BE2C (cell line): Measurements from ENCODE around the gene TNF.

ENCODE experiments used
- DNase-seq: peaks from one replicate; pipeline ENCODE4 v3.0.0-alpha.2; 2020
- H3K27me3 ChIP-seq: fragments of 250-450 bp; sonication (Bioruptor Pico); 2 replicates; pipeline ENCODE4 v1.5.1; 2020; ENCODE audit warnings: mild to moderate bottlenecking
- H3K36me3 ChIP-seq: fragments of 250-450 bp; sonication (Bioruptor Pico); 2 replicates; pipeline ENCODE4 v1.5.1; 2020; ENCODE audit warnings: mild to moderate bottlenecking
- H3K4me1 ChIP-seq: fragments of 250-450 bp; sonication (Bioruptor Pico); 2 replicates; pipeline ENCODE4 v1.5.1; 2020
- H3K4me3 ChIP-seq: 2 replicates; pipeline ENCODE4 v1.5.1; 2011; ENCODE audit warnings: low read depth, low read length
- H3K9me3 ChIP-seq: fragments of 250-450 bp; sonication (Bioruptor Pico); 2 replicates; pipeline ENCODE4 v1.5.1; 2020
- TF ChIP-seq, protein P1 (sequence below): IDR thresholded peaks from 2 replicates; pipeline ENCODE4 v1.5.1; 2012; ENCODE audit warnings: mild to moderate bottlenecking, low read depth, low read length

Gene TNF

DNA sequence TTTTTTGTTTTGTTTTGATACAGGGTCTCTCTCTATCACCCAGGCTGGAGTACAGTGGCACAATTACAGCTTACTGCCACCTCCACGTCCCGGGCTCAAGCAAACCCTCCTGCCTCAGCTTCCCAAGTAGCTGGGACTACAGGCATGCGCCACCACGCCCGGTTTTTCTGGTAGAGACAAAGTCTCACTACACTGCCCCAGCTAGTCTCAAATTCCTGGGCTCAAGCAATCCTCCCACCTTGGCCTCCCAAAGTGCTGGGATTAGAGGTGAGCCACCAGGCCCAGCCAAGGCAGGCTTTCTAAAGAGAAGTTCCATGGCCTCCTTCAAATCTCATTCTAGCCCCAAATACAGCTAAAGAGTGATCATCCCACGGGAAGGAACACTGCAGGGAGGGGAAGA, 41.4 kb upstream of the TNF start:
- no peaks in the 10 kb centered on the region for H3K27me3 ChIP-seq
- no peak overlapping the region for H3K4me3 ChIP-seq
- no peaks in the 10 kb centered on the region for H3K4me1 ChIP-seq
- H3K9me3 ChIP-seq = no peaks in the 10 kb centered on the region
- DNase-seq = no peak
- peaks cover 92% of the 10 kb centered on the region for H3K36me3 ChIP-seq
- TF ChIP-seq, protein P1, sequence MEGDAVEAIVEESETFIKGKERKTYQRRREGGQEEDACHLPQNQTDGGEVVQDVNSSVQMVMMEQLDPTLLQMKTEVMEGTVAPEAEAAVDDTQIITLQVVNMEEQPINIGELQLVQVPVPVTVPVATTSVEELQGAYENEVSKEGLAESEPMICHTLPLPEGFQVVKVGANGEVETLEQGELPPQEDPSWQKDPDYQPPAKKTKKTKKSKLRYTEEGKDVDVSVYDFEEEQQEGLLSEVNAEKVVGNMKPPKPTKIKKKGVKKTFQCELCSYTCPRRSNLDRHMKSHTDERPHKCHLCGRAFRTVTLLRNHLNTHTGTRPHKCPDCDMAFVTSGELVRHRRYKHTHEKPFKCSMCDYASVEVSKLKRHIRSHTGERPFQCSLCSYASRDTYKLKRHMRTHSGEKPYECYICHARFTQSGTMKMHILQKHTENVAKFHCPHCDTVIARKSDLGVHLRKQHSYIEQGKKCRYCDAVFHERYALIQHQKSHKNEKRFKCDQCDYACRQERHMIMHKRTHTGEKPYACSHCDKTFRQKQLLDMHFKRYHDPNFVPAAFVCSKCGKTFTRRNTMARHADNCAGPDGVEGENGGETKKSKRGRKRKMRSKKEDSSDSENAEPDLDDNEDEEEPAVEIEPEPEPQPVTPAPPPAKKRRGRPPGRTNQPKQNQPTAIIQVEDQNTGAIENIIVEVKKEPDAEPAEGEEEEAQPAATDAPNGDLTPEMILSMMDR = no peak

GRCh38 chr6:31534521-31535040, 40.8 kb upstream of the TNF start:
- H3K4me1 ChIP-seq = no peaks in the 10 kb centered on the region
- H3K36me3 ChIP-seq = peaks cover 95% of the 10 kb centered on the region
- DNase-seq = no peak
- H3K9me3 ChIP-seq = no peaks in the 10 kb centered on the region
- H3K27me3 ChIP-seq = no peaks in the 10 kb centered on the region
- TF ChIP-seq, protein P1 = no peak
- no peak overlapping the region for H3K4me3 ChIP-seq

- Histone ChIP-seq H3K4me1 (no peaks in the 10 kb centered on the region), H3K36me3 (peaks cover 95% of the 10 kb centered on the region), H3K27me3 (no peaks in the 10 kb centered on the region), H3K9me3 (no peaks in the 10 kb centered on the region), H3K4me3 (no peak overlapping the region)
- DNase-seq = no peak
- TF ChIP-seq, protein P1 = no peak
These were observed 39.6 kb upstream of the TNF start for GRCh38 chr6:31535538-31536324.

DNA sequence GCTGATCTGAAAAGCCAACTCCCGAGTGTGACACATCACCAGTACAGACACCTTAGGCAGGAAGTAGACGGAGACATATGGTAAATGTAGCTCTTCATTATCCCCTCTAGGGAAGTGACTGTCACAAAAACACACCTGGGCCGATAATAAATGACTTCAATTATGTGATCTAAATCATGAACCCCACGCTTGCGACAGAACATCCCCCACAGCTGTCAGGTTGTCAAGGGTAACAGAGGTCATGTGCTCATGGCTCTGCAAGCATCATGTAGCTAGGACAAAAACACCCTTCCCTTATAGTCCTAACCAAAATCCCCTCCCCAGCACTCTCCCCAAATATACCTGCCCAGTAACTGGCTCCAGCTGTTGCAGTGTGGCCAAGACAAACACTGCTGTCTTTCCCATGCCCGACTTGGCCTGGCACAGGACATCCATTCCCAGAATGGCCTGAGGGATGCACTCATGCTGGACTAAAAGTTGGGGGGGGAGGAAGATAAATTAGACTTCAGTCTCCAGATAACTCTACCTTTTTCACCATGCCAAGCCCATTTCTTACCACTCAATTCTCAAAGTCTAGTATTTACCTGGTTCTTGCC, 36.5 kb upstream of the TNF start:
- Histone ChIP-seq H3K36me3 (peaks cover 70% of the 10 kb centered on the region), H3K9me3 (no peaks in the 10 kb centered on the region), H3K4me1 (no peaks in the 10 kb centered on the region), H3K27me3 (no peaks in the 10 kb centered on the region), H3K4me3 (peak overlapping the region; percentile 90)
- no peak for DNase-seq
- TF ChIP-seq, protein P1 = no peak

DNA sequence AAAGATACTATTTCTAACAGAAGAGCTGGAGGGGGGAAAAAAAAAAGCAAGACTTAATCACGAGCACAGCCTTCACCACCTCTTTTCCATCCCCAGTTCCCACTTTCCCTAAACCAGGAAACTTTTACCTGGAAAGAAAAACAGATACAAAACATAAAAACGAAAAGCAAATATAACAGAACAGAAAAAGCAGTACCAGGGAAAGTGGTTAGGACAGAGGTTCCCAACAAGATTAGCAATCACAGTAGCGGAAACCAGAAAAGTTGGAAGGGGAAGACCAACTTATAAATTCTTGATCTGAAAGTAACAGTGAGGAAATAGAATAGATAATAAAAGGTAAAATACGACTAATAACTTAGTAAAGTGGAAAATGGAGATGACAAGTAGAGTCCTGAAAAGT, 34.7 kb upstream of the TNF start:
- no peaks in the 10 kb centered on the region for H3K9me3 ChIP-seq
- H3K27me3 ChIP-seq = no peaks in the 10 kb centered on the region
- no peaks in the 10 kb centered on the region for H3K4me1 ChIP-seq
- TF ChIP-seq, protein P1 = no peak
- no peak for DNase-seq
- peak overlapping the region; percentile 90 for H3K4me3 ChIP-seq
- H3K36me3 ChIP-seq = peaks cover 53% of the 10 kb centered on the region
